ENCODE data around the gene C1QTNF9B.
"Not testable (repeated sequence)": the region's sequence is repeated elsewhere in the genome, so short reads cannot be mapped to it uniquely, and the experiment has no call there.

C1QTNF9B gene

GRCh38 chr13:23894746-23895145 is 2.6 kb downstream of the C1QTNF9B start:
- in situ Hi-C loops (cut with MboI; ENCODE audit: low sequenced_read_pairs): not testable (repeated sequence)

- in situ Hi-C loops (cut with MboI; ENCODE audit: low sequenced_read_pairs): not testable (repeated sequence)
Measured at GRCh38 chr13:23893791-23894190, 3.5 kb downstream of the C1QTNF9B start.

- in situ Hi-C loops (cut with MboI; ENCODE audit: low sequenced_read_pairs): no loop called here
Measured at GRCh38 chr13:23889615-23890607, 7.4 kb downstream of the C1QTNF9B start.

- in situ Hi-C loops (cut with MboI; ENCODE audit: low sequenced_read_pairs): no loop called here
Measured at GRCh38 chr13:23888658-23889614, 8.4 kb downstream of the C1QTNF9B start, which contains the start of gene MIPEP. TSS of gene MIPEP (minus strand) at chr13:23889400. CDS start at chr13:23889320, 80 bp downstream.

- in situ Hi-C loops (cut with MboI; ENCODE audit: low sequenced_read_pairs): not testable (repeated sequence)
Measured at GRCh38 chr13:23884361-23884760, 12.9 kb downstream of the C1QTNF9B start.

DNA sequence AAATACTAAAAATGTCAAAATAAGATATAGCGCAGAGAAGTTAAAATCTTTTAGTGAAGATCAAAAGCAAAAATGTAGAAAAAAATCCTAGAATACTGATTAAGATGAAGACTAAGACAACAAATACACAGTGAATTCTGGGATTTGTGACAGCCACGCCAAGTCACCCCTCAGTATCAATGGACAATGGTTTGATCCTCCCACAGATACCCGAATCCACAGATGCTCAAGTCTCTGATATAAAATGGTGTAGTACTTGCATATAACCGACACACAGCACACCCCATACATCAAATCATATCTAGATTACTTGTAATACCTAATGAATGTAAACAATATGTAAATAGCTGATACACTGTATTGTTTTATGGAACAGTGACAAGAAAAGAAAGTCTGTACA is 14.0 kb downstream of the C1QTNF9B start:
- in situ Hi-C loops (cut with MboI; ENCODE audit: low sequenced_read_pairs): no loop called here

- in situ Hi-C loops (cut with MboI; ENCODE audit: low sequenced_read_pairs): not testable (repeated sequence)
Measured at GRCh38 chr13:23881402-23881800, 15.9 kb downstream of the C1QTNF9B start.

GRCh38 chr13:23880493-23881401 is 16.6 kb downstream of the C1QTNF9B start:
- in situ Hi-C loops (cut with MboI; ENCODE audit: low sequenced_read_pairs): not testable (repeated sequence)

- in situ Hi-C loops (cut with MboI; ENCODE audit: low sequenced_read_pairs): no loop called here
Measured at GRCh38 chr13:23877286-23877685, 20.0 kb downstream of the C1QTNF9B start.

GRCh38 chr13:23876265-23876664 is 21.0 kb downstream of the C1QTNF9B start:
- in situ Hi-C loops (cut with MboI; ENCODE audit: low sequenced_read_pairs): no loop called here

- in situ Hi-C loops (cut with MboI; ENCODE audit: low sequenced_read_pairs): no loop called here
Measured at GRCh38 chr13:23871616-23872220, 25.6 kb downstream of the C1QTNF9B start.

GRCh38 chr13:23870356-23871140 is 26.8 kb downstream of the C1QTNF9B start:
- in situ Hi-C loops (cut with MboI; ENCODE audit: low sequenced_read_pairs): no loop called here

DNA sequence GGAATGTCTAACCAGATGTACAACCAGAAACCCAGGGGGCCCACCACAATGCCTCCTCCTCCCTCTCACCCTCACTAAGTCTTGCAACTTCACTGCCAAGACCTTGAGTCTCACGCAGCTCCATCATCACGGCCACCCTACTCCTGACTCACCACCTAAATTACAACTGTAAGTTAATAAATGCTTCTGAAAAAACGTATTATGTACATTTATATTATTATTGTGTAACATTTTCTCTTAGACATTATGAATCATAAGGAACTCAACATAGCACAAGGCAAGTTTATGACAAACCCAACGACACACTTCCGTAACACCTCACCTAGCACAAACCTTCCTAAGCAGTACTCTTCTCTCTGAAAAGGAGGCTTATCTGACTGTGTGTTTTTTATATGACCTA is 28.8 kb downstream of the C1QTNF9B start:
- in situ Hi-C loops (cut with MboI; ENCODE audit: low sequenced_read_pairs): no loop called here

DNA sequence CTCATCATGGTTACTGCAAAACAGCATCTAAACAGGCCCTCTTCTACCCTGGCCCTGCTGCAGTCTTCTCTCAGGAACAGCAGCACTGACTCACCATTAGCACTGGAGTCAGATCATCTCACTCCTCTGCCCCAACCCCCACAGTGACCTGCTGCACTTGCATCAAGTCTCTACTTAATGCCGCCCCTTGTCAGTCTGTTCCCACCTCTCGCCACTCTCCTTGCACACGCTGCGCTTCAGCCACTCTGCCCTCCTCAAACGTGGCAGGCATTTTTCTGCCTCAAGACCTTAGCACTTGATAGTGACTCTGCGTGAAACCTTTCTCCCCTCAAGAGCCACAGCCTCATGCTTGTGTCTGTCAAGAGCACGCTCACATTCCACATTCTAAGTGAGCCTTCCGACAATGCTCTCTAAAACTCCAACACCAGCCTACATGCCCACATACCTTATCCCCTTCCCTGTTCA is 30.2 kb downstream of the C1QTNF9B start:
- in situ Hi-C loops (cut with MboI; ENCODE audit: low sequenced_read_pairs): no loop called here

DNA sequence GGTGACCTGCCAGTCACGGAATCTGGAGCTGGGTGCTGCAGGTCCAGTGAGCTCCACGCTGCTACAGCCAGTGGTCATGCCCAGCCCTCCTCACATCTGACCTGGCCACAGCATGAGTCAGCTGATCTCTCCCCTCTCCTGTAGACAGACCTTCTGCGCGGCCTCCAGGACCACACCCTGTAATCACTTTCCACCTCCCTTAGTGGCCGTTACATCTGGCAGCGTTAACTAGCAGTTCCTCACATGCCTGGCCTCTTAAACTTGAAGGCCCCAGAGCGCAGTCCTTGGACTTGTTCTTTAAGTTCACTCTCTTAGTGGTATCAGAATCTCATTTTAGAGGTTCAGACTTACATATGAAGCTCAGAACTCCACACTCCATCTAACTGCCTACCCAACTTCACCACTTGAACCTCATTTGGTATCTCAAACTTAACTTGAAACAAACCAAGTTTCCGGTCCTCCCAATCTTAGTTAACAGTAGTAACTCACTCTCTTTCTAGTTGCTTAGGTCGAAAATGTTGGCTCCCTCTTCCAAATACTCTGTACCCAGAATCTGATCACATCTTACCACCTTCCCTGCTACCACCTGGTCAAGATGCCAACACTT is 30.8 kb downstream of the C1QTNF9B start:
- in situ Hi-C loops (cut with MboI; ENCODE audit: low sequenced_read_pairs): no loop called here

GRCh38 chr13:23865906-23866305 is 31.4 kb downstream of the C1QTNF9B start:
- in situ Hi-C loops (cut with MboI; ENCODE audit: low sequenced_read_pairs): no loop called here

- in situ Hi-C loops (cut with MboI; ENCODE audit: low sequenced_read_pairs): no loop called here
Measured at GRCh38 chr13:23865026-23865425, 32.3 kb downstream of the C1QTNF9B start.

GRCh38 chr13:23861310-23861709 is 36.0 kb downstream of the C1QTNF9B start:
- in situ Hi-C loops (cut with MboI; ENCODE audit: low sequenced_read_pairs): no loop called here
